Heart left ventricle (tissue), 16 donors: ENCODE data around the gene CMBL. TPM values are rescaled to one million over a fixed set of nuclear protein-coding genes. Genes with fewer than 3 reads are reported as not detected.

ENCODE experiments used
- ATAC-seq, 4 donors: fragments of 200-7000 bp; cut with Tn5 transposase; one replicate each; pipeline ENCODE4 v1.9.1; 2020 to 2022; ENCODE audit warnings: moderate library complexity in 4 of 4, mild to moderate bottlenecking in 3 of 4, moderate number of reproducible peaks in 1 of 4
- DNase-seq, 5 donors: peaks; one replicate each; pipeline ENCODE4 v3.0.0-alpha.2; 2020
- H3K27ac ChIP-seq, 12 donors: fragments of 200-600 bp; sonication (generic) in 4 of 12; one replicate each; pipeline versions ENCODE4 v1.5.0 to v1.8.0; 2016 to 2022; ENCODE audit warnings: mild to moderate bottlenecking in 2 of 12
- H3K27me3 ChIP-seq, 9 donors: fragments of 200-600 bp; sonication (generic) in 2 of 9; one replicate each; pipeline versions ENCODE4 v1.5.1 to v1.8.0; 2016 to 2022; ENCODE audit warnings: mild to moderate bottlenecking in 3 of 9
- H3K36me3 ChIP-seq, 9 donors: fragments of 200-600 bp; sonication (generic) in 2 of 9; one replicate each; pipeline versions ENCODE4 v1.5.0 to v1.8.0; 2018 to 2022; ENCODE audit warnings: mild to moderate bottlenecking in 2 of 9
- H3K4me1 ChIP-seq, 12 donors: fragments of 200-600 bp; sonication (generic) in 4 of 12; one replicate each; pipeline versions ENCODE4 v1.5.0 to v1.8.0; 2016 to 2022; ENCODE audit warnings: mild to moderate bottlenecking in 3 of 12
- H3K4me3 ChIP-seq, 12 donors: fragments of 200-600 bp; sonication (generic) in 4 of 12; one replicate each; pipeline versions ENCODE4 v1.5.0 to v1.8.0; 2017 to 2022; ENCODE audit warnings: mild to moderate bottlenecking in 9 of 12, moderate library complexity in 4 of 12
- H3K9me3 ChIP-seq, 12 donors: fragments of 200-600 bp; sonication (generic) in 4 of 12; one replicate each; pipeline versions ENCODE4 v1.5.0 to v1.8.0; 2016 to 2022; ENCODE audit warnings: mild to moderate bottlenecking in 1 of 12
- POLR2A ChIP-seq, 2 donors: fragments of 450-650 bp; IDR thresholded peaks; one replicate each; pipeline ENCODE4 v1.6.1; 2017; ENCODE audit warnings: antibody characterized with exemption in 2 of 2, mild to moderate bottlenecking in 2 of 2, moderate library complexity in 2 of 2
- WGBS, 4 donors: extraction: QIAGEN DNeasy Blood & Tissue Kit in 2 of 4; methylation state at CpG; one replicate each; pipeline versions ENCODE4 v1.1.5 to v1.1.7; 2013 to 2018; 5-methylcytosine and 5-hydroxymethylcytosine counted together
- intact Hi-C, 10 donors: fragments of 100-400 bp; cut with DNase I; formaldehyde crosslinking; loops; one replicate each; pipeline versions ENCODE4 v1.11.1 to v1.14.2; 2022
- polyA plus RNA-seq, 2 donors: library from polyadenylated mRNA; stranded (reverse); fragments of 200-250 nt; gene quantifications; one replicate each; pipeline ENCODE4 v1.2.3, GENCODE V29; 2013
- total RNA-seq, 9 donors: library from RNA; depleted of rRNA in 2 of 9; stranded (reverse); fragments of >200 nt in 2 of 9; fragmentation: NEBNext Ultra II Directional in 3 of 9; extraction: Animal tissue kit (Norgen Biotek cat#: 25700) in 3 of 9; gene quantifications; one replicate each; pipeline versions ENCODE4 v1.1.0 to v1.2.4, GENCODE V29; 2016 to 2023
- TF ChIP-seq, protein P1 (sequence below), 12 donors: fragments of 200-600 bp; sonication (generic) in 4 of 12; IDR thresholded peaks; one replicate each; pipeline versions ENCODE4 v1.5.0 to v1.8.0; 2018 to 2022; ENCODE audit warnings: antibody characterized with exemption in 12 of 12, mild to moderate bottlenecking in 5 of 12
- donor health status: ischemic (EF 13 %, LVEDD 7.1; RV severe dilation, severe dysfunction).
- donor health status: healthy with polysubstance abuse.
- donor health status: DM: no; HTN: yes; CAD: no.
- donor health status: DM: no; HTN: no; CAD: no.
- donor health status: ischemic (EF 25% LVEDD 6.9; RV normal size, moderate dysfunction).
- donor health status: ischemic (EF 25% LVEDD 5.7; RV mildly dilated, moderate dysfunction).
- donor health status: healthy.
- donor health status: DM: yes; HTN: yes; CAD: no.
- donor health status: ischemic (EF 35%, LVEDD 5.7; RV mildly dilated, moderate dysfunction).
- donor health status: nonischemic (EF 11% LVEDD 7.7; RV severe dilation, severe dysfunction).
- donor health status: DM: yes; HTN: yes; CAD: no.
- donor health status: PGD.
- donor health status: ischemic (EF 29% LVEDD 5.4; RV normal size, mild dysfunction).
- donor health status: nonischemic (EF 23%, LVEDD 6.1; RV moderate dilation, normal function).

The CMBL gene
- total and polyA plus RNA-seq, 11 donors, result 12.4 to 53.5 (median 29.0) TPM

DNA sequence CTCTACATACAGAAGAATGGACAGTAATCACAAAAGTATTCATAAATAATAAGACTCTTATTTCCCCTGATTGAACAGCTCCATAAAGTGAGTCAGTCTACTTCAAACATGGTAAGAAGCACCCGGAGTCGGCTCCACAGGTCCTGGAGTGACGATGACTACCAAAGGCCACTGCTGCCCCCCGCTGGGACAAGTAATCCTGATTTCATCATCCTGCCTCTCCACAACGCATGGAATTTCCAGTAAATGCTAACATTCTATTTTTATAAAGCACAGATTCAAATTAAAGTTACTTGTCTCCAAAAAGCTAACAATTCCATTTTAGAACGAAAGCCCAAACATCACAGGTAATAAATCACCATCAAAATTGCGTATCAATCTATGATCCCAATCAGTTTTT is 74.2 kb downstream of the CMBL start:
- Histone ChIP-seq H3K9me3 (no peaks in the 10 kb centered on the region), H3K4me3 (no peak overlapping the region), H3K4me1 (no peaks in the 10 kb centered on the region), H3K36me3 (peaks cover 0 to 68% (median 40%) of the 10 kb centered on the region in 9 donors), H3K27me3 (no peaks in the 10 kb centered on the region), H3K27ac (no peak overlapping the region)
- intact Hi-C loops, result loop anchor here in 1 of 10 donors (10.0 kb wide), 1 partner anchor 1479 kb away; no protein-coding TSS in a partner anchor
- TF ChIP-seq, protein P1, sequence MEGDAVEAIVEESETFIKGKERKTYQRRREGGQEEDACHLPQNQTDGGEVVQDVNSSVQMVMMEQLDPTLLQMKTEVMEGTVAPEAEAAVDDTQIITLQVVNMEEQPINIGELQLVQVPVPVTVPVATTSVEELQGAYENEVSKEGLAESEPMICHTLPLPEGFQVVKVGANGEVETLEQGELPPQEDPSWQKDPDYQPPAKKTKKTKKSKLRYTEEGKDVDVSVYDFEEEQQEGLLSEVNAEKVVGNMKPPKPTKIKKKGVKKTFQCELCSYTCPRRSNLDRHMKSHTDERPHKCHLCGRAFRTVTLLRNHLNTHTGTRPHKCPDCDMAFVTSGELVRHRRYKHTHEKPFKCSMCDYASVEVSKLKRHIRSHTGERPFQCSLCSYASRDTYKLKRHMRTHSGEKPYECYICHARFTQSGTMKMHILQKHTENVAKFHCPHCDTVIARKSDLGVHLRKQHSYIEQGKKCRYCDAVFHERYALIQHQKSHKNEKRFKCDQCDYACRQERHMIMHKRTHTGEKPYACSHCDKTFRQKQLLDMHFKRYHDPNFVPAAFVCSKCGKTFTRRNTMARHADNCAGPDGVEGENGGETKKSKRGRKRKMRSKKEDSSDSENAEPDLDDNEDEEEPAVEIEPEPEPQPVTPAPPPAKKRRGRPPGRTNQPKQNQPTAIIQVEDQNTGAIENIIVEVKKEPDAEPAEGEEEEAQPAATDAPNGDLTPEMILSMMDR (IDR thresholded peaks at IDR 0.05), result peak in 6 of 12 donors; percentile 13 to 34 (median 30)
- no peak for TF ChIP-seq POLR2A (IDR thresholded peaks at IDR 0.05)
- DNase-seq (no peak), ATAC-seq (peak in 1 of 4 donors; percentile 40)
- WGBS, 4 donors, result 52 to 63% (median 56%) methylated on average over 7 of the region's 7 CpGs

DNA sequence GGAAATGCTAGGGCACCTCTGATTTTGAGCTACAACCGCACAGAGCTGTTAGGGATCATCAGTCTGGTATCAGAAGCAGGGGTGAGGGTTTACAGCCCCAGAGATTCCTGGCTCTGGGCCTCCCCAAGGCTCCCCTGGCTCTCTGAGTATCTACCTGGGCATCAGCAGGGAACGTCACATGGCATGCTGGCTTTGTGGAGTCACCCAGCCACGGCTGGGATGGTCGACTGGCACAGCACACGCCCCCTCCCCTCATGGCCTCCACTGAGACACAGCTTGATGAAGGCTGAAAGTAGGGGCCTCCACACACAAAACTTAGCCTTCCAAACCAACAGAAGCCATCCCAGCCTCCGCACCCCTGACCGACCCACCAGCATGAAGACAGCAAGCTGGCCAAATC is 74.7 kb downstream of the CMBL start:
- no peaks in the 10 kb centered on the region for H3K9me3 ChIP-seq
- intact Hi-C loops, result loop anchor here in 1 of 10 donors (10.0 kb wide), 1 partner anchor 1478 kb away; no protein-coding TSS in a partner anchor
- no peak for DNase-seq
- H3K27ac ChIP-seq, result no peak overlapping the region
- WGBS, 4 donors, result 81 to 94% (median 84%) methylated on average over 7 of the region's 7 CpGs
- H3K36me3 ChIP-seq, result peaks cover 0 to 64% (median 35%) of the 10 kb centered on the region in 9 donors
- no peaks in the 10 kb centered on the region for H3K27me3 ChIP-seq
- TF ChIP-seq POLR2A (IDR thresholded peaks at IDR 0.05), result no peak
- TF ChIP-seq, protein P1 (IDR thresholded peaks at IDR 0.05), result no peak
- no peak for ATAC-seq
- no peak overlapping the region for H3K4me3 ChIP-seq
- no peaks in the 10 kb centered on the region for H3K4me1 ChIP-seq

DNA sequence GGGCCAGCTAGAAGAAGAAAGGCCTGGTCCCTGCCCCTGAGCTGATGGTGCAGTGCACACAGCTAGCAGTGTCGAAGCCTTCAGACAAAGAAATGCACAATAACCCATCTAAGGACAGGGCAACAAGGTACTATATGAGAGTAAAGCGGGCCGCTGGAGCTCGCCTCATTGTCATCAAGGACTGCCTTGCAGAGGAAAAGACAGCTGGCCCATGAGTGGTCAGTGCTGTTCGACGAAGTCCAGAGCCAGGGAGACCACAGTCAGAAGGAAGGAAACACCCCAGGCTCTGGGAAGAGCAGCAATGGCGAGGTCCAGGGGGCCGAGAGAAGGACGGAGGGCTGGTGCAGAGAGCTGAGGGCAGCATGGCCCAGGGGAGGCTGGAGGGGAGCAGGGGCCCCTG is 75.3 kb downstream of the CMBL start:
- Histone ChIP-seq H3K4me1 (no peaks in the 10 kb centered on the region), H3K9me3 (no peaks in the 10 kb centered on the region), H3K36me3 (peaks cover 0 to 58% (median 32%) of the 10 kb centered on the region in 9 donors), H3K27ac (no peak overlapping the region), H3K4me3 (no peak overlapping the region), H3K27me3 (no peaks in the 10 kb centered on the region)
- no peak for DNase-seq
- no peak for ATAC-seq
- TF ChIP-seq POLR2A (IDR thresholded peaks at IDR 0.05), result no peak
- TF ChIP-seq, protein P1 (IDR thresholded peaks at IDR 0.05), result no peak
- WGBS, 4 donors, result 96 to 97% (median 97%) methylated on average over 9 of the region's 9 CpGs
- intact Hi-C loops, result loop anchor here in 1 of 10 donors (10.0 kb wide), 1 partner anchor 1478 kb away; no protein-coding TSS in a partner anchor

DNA sequence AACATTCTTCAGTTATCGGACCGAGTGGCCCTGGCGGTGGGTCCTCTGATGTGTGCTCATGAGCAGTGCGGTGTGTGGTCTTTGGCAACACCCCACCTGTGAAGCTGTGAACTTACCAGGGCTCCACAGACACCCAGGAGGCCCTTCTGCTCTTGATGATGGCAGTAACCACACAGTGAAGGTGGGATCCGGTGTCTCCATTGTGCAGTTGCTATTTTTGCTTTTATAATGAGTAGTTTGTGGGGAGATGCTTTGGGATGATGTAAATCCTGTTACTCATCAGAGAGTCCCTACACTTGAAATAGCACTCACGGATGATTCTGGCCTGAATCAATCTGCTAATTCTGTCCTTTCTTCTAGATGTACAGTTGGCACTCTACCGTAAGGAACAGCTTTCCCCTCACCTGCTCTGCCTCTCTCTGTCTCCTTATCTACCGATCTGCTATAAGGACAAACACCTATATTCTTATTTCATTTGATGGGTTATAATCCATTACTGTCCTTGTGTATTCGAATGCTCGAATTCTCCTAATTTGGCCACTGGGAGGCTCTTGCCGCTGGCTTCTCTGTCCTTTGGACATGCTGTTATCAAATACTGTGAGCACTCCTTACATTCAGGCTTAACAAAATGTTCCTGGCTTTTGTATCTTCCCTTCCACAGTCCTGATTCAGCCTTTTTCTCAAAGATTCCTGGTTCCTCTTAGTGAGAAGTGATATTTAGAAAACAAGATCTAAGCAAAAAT is 78.2 kb downstream of the CMBL start:
- 83 to 87% (median 85%) methylated on average over 11 of the region's 11 CpGs for WGBS, 4 donors
- H3K9me3 ChIP-seq, result peaks cover 0 to 8% (median 0%) of the 10 kb centered on the region in 12 donors
- no peaks in the 10 kb centered on the region for H3K27me3 ChIP-seq
- no peak overlapping the region for H3K4me3 ChIP-seq
- H3K27ac ChIP-seq, result no peak overlapping the region
- DNase-seq, result no peak
- H3K36me3 ChIP-seq, result peaks cover 0 to 35% (median 15%) of the 10 kb centered on the region in 9 donors
- intact Hi-C loops, result loop anchor here in 1 of 10 donors (10.0 kb wide), 1 partner anchor 1475 kb away; no protein-coding TSS in a partner anchor
- TF ChIP-seq, protein P1 (IDR thresholded peaks at IDR 0.05), result no peak
- no peaks in the 10 kb centered on the region for H3K4me1 ChIP-seq
- ATAC-seq, result no peak
